AG08396 (cell line): ENCODE measurements around the gene AHCYL2.
A peak's percentile ranks its signal among the peaks of the same experiment; 100 is the strongest.

Source experiments
- DNase-seq: peaks from one replicate; pipeline ENCODE4 v3.0.0; 2012; ENCODE audit warnings: low spot score, mixed read lengths

AHCYL2 gene

GRCh38 chr7:129224251-129225205 lies at the start of gene AHCYL2:
AHCYL2 (plus strand) TSS chr7:129225030.
- DNase-seq: peak; percentile 96

- no peak for DNase-seq
These were observed 47.7 kb upstream of the AHCYL2 start for GRCh38 chr7:129176916-129177710.

DNA sequence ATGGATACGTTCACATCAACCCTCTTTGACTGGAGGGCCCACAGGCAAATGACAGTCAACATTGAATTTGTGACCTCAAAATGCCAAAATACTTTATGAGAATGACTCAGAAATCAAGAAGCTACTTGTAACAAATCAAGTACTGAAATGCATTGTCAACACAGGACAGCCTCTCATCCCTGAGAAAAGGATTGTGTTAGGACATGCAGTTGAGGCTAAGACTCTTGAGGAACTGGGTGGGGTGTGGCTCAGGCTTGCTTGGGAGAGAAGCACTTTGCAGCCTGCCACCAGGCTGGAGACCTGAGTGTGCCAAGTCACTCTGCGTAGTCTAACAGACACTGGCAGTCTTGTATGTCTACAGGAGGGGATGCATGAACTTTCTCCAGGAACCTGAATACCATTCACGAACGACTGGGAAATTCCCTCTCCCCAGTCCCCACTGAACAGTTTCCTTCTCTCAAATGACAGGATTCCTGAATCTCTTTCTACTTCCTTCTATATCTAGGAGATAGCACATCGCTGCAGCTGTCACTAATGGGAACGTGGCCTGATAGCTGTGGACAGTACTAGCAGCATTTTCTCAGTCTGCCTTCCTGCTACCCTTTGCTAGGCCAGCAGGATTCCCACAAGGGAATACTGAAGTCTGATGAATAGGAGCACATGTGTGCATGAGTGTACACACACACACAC lies 39.7 kb upstream of the AHCYL2 start:
- DNase-seq: no peak

- DNase-seq: no peak
These were observed 38.0 kb upstream of the AHCYL2 start for GRCh38 chr7:129186749-129187260.

DNA sequence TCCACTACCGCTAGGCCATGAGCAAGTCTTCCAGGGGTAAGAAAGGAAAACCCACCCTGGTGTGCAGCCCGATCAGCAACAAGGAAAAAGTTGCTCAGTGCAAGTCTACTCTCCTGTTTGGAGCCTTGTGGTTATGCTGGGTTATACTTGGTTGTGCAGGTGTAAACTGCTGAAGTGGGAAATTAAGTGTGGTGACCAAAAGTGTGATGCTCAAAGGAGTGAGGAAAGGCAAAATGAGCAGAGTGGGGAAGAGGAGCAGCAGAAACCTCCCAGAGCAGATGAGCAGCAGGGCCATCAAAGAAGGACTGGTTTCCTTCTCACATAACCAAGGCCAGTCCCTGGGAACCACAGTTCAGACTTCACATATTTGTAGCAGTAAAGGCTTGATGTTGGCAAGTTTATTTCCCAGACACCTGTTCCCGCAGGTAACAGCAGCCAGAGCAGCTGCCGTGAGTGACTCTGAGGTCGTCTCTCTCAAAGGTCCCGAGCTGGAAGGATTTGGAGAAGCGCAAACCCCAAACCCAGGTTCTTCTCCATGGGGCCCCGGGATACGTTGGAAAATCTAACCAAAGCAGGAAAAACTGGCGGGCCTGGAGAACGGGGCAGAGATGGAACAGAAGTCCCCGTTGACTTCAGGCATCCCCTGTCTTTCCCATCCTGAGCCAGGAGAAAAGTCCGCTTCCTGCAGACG lies 37.0 kb upstream of the AHCYL2 start:
- no peak for DNase-seq

GRCh38 chr7:129188372-129188891 lies 36.4 kb upstream of the AHCYL2 start, which contains the start of gene SMO:
SMO (plus strand) TSS chr7:129188633; CDS start chr7:129189152, 519 bp downstream.
- DNase-seq: peak; percentile 74

GRCh38 chr7:129188892-129189660 lies 35.8 kb upstream of the AHCYL2 start:
- DNase-seq: peak; percentile 74

DNA sequence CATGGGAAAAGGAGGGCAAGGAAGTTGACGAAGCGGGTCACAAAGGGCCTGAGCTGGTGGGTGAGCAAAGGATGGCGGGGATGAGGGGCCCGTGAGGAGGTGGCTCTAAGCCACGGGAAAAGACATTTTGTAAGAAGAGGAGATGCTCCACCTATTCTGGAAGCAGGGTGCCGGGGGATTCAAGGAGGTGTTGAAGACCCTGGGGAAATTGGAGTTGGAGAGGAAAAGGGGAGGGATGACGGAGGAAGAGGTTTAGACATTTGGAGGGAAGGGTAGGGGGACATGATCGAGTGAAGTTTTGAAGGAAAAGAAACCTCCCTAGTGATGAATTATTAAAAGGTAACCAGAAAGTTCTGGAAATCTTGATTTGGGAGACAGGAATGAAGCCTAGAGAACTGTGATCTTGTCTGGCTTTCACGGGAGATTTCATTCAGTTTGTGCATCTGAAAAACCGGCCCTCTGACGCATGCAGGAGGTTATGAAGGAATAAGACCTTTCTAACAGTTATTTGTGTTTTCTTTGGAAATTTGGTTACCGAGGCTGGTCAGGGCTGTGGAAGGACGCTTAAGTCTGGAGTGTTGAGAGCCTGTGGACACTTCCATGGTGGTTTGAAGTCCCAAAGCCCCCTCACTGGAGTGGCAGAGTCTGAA lies 35.0 kb upstream of the AHCYL2 start:
- no peak for DNase-seq

DNA sequence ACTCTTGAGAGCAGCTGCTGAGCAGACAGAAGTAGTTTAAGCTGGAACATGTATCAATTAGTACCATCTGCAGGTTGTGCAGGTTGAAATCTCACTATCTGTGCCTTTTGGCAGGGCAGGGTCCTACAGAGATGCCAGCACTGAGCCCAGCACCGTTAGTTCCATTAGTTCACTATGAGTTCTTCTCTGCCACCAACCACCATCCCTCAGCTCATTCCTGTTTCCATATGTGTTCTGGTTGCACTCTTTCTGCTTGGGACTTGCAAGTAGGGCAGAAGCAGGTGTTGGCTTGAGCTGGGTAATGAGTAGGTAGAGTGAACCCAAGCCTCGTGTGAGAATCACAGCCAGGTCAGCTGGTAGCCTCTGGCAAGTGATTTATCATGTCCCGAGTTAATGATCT lies 33.6 kb upstream of the AHCYL2 start:
- no peak for DNase-seq

DNA sequence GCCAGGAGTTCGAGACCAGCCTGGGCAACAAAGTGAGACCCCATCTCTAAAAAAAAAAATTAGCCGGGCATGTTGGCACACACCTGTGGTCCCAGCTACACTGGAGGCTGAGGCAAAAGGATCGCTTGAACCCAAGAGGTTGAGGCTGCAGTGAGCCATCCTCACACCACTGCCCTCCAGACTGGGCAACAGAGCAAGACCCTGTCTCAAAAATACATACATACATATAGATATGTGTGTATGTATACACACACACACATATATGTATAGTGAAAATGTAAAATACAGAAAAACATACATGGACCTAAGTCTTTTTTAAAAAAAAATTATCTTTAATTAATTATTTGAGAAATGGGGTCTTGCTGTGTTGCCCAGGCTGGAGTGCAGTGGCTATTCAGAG lies 30.9 kb upstream of the AHCYL2 start:
- no peak for DNase-seq

DNA sequence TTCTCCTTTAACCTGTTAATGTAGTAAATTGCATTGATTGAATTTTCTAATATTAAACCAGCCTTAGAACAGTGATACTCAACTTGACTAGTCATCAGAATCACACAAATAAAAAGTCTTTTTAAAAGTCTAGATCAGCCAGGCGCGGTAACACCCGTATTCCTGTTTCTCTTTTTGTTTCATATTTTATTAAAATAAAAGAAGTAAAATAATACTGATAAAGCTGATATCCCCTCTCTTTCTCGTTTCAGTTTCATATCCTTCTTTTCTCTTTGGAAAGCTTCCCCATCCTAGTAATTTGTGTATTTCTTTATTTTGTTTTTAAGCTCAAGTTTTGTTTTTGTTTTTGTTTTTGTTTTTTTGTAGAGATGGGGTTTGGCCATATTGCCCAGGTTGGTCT lies 27.1 kb upstream of the AHCYL2 start:
- DNase-seq: no peak

- no peak for DNase-seq
These were observed 25.4 kb upstream of the AHCYL2 start for GRCh38 chr7:129199406-129199805.

GRCh38 chr7:129202058-129202777 lies 22.6 kb upstream of the AHCYL2 start:
- DNase-seq: no peak

DNA sequence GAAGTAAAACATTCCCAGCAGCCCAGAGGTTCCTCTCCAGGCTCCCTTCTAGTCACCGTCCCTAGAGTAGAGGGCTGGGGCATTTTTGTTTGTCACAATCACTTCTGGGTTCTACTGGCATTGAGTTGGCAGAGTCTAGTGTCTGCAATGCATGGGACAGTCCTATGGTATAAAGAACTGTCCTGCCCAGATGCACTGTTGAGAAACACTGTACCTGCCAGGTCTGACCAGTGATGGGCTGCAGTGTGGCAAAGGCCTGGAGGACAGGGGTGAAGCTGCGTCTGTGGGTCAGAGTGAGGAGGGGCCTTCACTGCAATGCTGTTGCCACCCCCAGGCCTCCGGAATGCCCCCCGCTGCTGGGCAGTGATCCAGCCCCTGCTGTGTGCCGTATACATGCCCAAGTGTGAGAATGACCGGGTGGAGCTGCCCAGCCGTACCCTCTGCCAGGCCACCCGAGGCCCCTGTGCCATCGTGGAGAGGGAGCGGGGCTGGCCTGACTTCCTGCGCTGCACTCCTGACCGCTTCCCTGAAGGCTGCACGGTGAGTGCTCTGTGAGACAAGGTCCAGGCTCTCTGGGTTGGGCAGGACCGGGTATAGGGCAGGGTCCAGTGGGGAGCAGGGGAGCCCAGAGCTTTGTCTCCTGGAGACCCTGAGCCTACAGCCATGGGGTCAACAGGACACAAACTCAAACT lies 21.6 kb upstream of the AHCYL2 start:
- DNase-seq: no peak

- DNase-seq: no peak
These were observed 19.6 kb upstream of the AHCYL2 start for GRCh38 chr7:129205126-129205818.

DNA sequence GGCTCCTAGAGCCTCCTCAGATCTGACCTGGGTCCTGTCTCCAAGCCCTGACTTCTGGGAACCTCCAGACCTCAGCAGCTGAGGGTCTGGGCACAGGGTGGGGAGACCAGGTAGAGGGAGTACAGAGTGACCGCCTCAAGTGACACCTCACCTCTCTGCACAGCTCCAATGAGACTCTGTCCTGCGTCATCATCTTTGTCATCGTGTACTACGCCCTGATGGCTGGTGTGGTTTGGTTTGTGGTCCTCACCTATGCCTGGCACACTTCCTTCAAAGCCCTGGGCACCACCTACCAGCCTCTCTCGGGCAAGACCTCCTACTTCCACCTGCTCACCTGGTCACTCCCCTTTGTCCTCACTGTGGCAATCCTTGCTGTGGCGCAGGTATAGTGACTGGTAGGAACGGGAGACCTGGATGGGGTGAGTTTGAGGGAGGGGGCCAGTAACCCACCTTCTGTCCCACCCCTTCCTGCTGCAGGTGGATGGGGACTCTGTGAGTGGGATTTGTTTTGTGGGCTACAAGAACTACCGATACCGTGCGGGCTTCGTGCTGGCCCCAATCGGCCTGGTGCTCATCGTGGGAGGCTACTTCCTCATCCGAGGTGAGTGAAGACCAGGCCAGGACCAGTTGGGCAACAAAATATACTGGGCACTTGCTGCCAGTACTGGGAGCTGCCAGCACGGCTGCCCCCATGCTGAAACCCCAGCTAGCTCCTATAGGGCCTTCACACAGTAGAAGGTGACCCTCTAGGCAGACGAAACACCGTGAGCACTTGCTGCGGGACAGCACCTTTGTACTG lies 18.6 kb upstream of the AHCYL2 start:
- DNase-seq: no peak

DNA sequence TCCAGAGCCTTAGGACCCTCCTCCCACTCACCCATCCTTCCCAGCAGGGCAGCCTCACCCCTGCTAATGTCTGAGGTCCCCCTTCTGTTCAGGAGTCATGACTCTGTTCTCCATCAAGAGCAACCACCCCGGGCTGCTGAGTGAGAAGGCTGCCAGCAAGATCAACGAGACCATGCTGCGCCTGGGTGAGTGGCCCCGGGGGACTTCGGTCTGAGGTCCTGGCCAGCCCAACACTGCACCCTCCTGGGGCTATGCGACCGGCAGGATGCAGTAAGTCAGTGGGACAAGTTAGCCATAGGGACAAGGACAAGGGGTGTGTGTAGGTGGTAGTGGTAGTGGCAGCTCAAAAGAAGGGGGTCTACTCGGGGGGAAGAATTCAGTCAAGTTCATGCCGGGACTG lies 16.2 kb upstream of the AHCYL2 start:
- DNase-seq: no peak
